A673 (cell line): ENCODE data around the gene PBX4. TPM values are rescaled to one million over a fixed set of nuclear protein-coding genes. Genes with fewer than 3 reads are reported as not detected.

Source experiments
- BruUV-seq: library from RNA; stranded (reverse); fragments of 400-500 nt; replicated peaks from 2 replicates; lab custom pipeline; 2021; lab: Mats Ljungman, UMichigan
- CTCF ChIA-PET: fragments of 300-600 bp; sonication (Branson Sonifier 250); formaldehyde crosslinking; loops from one replicate; lab custom pipeline; 2022; ENCODE audit warnings: antibody characterized with exemption; lab: Charles Lee
- POLR2A ChIA-PET: fragments of 300-600 bp; sonication (Branson Sonifier 250); formaldehyde crosslinking; loops from one replicate; lab custom pipeline; 2022; ENCODE audit warnings: antibody characterized with exemption; ENCODE audit not compliant: low non-redundant PET; lab: Charles Lee
- DNase-seq: peaks from one replicate; pipeline ENCODE4 v3.0.0-alpha.2; 2015; ENCODE audit warnings: low spot score
- H3K27ac ChIP-seq: fragments of 200-600 bp; sonication (generic); 2 replicates; pipeline ENCODE4 v1.5.1; 2016; ENCODE audit warnings: mixed run types, low read depth, mild to moderate bottlenecking, mixed read lengths, antibody characterized with exemption, low read length; ENCODE audit not compliant: poor library complexity, severe bottlenecking
- H3K27me3 ChIP-seq: fragments of 200-600 bp; sonication (generic); replicated peaks from 2 replicates; pipeline ENCODE4 v1.6.1; 2017; ENCODE audit warnings: mixed run types, low read depth, mild to moderate bottlenecking, mixed read lengths, antibody characterized with exemption, low read length; ENCODE audit not compliant: insufficient read depth, poor library complexity
- H3K36me3 ChIP-seq: fragments of 200-600 bp; sonication (generic); 2 replicates; pipeline ENCODE4 v1.6.1; 2016; ENCODE audit warnings: mixed run types, mild to moderate bottlenecking, mixed read lengths, antibody characterized with exemption, low read length; ENCODE audit not compliant: insufficient read depth, poor library complexity, severe bottlenecking
- H3K4me1 ChIP-seq: fragments of 200-600 bp; sonication (generic); 2 replicates; pipeline ENCODE4 v1.6.1; 2017; ENCODE audit warnings: mixed run types, mild to moderate bottlenecking, mixed read lengths, antibody characterized with exemption, low read length; ENCODE audit not compliant: insufficient read depth, poor library complexity, severe bottlenecking
- H3K4me3 ChIP-seq: fragments of 200-600 bp; sonication (generic); 2 replicates; pipeline ENCODE4 v1.5.1; 2016; ENCODE audit warnings: low read depth, mixed run types, mild to moderate bottlenecking, mixed read lengths, low read length; ENCODE audit not compliant: poor library complexity, severe bottlenecking
- H3K9me3 ChIP-seq: fragments of 200-600 bp; sonication (generic); 2 replicates; pipeline ENCODE4 v1.6.1; 2016; ENCODE audit warnings: mixed run types, low read depth, mild to moderate bottlenecking, mixed read lengths, antibody characterized with exemption, low read length; ENCODE audit not compliant: poor library complexity, severe bottlenecking
- EZH2 ChIP-seq: fragments of 200-600 bp; sonication (generic); IDR thresholded peaks from 2 replicates; pipeline ENCODE4 v1.6.1; 2017; ENCODE audit warnings: borderline replicate concordance, low read depth, mild to moderate bottlenecking, mixed read lengths, antibody characterized with exemption, low read length; ENCODE audit not compliant: poor library complexity, severe bottlenecking
- intact Hi-C: fragments of 100-400 bp; cut with micrococcal nuclease; formaldehyde crosslinking; loops from one replicate; pipeline ENCODE4 v1.10.0; 2022; ENCODE audit not compliant: unreplicated experiment
- total RNA-seq: library from RNA; stranded (reverse); gene quantifications from 2 replicates; pipeline ENCODE4 v1.2.3, GENCODE V29; 2021
- TF ChIP-seq, protein P1 (sequence below): fragments of 300-800, 200-600 bp; sonication (generic); conservative IDR thresholded peaks from 2 replicates; pipeline ENCODE4 v1.5.1; 2017; ENCODE audit warnings: low read depth, mild to moderate bottlenecking, antibody characterized with exemption, low read length, moderate library complexity, mixed read lengths

PBX4 gene
- total RNA-seq, 1 experiment from 2014 or later: 3.1 TPM

DNA sequence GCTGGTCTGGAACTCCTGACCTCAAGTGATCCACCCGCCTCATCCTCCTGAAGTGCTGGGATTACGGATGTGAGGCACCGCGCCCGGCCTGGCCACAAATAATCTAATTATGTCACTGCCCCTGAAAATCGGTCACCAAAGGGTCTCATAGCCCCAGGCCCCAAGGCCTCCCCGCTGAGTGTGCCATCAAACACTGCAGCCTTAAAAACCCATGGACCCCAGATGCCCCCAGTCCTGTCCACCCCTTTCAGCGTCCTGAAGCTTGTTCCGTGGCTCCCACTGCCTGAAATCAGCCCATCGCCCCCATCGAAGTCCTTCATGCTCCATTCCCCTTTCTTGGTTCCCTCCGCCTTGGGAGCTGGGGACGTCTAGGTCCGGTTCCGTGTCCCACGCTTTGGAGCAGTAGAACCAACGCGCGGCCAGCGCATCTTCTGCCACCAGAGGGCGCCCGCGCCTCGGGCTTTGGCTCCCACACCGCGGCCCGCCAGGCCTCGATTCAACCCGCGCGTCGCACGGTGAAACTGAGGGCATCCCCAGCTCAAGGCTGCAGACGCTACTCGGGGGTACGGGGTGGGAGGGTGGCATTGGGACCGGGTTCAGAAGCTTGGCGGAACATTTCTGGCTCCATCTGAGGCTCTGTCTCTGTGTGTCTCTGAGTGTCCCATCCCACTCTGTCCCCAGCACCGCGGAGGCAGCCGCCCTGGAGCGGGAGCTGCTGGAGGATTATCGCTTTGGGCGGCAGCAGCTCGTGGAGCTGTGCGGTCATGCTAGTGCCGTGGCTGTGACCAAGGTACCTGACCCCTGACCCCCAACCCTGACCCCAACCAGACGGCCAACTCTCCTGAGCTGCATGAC lies 86.3 kb downstream of the PBX4 start:
- ChIA-PET POLR2A (interaction anchor here (0.5 to 0.6 kb wide), 2 partner anchors 130 to 1096 kb away, joined by 4 to 8 read pairs; no protein-coding TSS in a partner anchor), CTCF (interaction anchor here (0.7 to 1.2 kb wide), 5 partner anchors 19 to 104 kb away, joined by 3 to 5 read pairs (median 4); no protein-coding TSS in a partner anchor)
- BruUV-seq: TSS peak; percentile 11
- H3K27ac ChIP-seq: no peak overlapping the region
- peak; percentile 84 for DNase-seq
- intact Hi-C loops: loop anchor here (1.0 to 2.0 kb wide), 2 partner anchors 111 to 427 kb away; partner anchors contain the start of gene GMIP
- no peaks in the 10 kb centered on the region for H3K27me3 ChIP-seq
- no peaks in the 10 kb centered on the region for H3K4me1 ChIP-seq
- no peak overlapping the region for H3K4me3 ChIP-seq
- peaks cover 2% of the 10 kb centered on the region for H3K36me3 ChIP-seq
- TF ChIP-seq, protein P1, sequence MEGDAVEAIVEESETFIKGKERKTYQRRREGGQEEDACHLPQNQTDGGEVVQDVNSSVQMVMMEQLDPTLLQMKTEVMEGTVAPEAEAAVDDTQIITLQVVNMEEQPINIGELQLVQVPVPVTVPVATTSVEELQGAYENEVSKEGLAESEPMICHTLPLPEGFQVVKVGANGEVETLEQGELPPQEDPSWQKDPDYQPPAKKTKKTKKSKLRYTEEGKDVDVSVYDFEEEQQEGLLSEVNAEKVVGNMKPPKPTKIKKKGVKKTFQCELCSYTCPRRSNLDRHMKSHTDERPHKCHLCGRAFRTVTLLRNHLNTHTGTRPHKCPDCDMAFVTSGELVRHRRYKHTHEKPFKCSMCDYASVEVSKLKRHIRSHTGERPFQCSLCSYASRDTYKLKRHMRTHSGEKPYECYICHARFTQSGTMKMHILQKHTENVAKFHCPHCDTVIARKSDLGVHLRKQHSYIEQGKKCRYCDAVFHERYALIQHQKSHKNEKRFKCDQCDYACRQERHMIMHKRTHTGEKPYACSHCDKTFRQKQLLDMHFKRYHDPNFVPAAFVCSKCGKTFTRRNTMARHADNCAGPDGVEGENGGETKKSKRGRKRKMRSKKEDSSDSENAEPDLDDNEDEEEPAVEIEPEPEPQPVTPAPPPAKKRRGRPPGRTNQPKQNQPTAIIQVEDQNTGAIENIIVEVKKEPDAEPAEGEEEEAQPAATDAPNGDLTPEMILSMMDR: peak; percentile 98
- TF ChIP-seq EZH2: no peak
- no peaks in the 10 kb centered on the region for H3K9me3 ChIP-seq

DNA sequence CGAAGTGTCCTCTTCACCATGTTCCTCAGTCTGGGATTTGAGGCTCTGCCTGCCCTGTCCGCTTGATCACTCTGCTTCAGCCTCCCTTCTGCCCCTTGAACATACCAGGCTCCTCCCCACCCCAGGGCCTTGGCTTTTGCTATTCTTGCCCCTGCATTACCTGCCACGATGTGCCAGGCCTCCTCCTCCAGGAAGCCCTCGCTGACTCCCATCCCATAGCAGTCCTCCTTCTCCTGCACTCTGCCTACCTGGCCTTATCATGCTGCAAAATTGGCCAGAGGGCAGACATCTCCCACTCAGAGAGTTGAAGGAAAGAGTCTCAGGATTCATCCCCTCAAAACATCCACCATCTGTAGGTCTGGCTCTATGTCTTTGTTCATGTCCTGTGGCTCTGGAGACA lies 87.6 kb downstream of the PBX4 start:
- no TSS peak for BruUV-seq
- intact Hi-C loops: no loop called here
- Histone ChIP-seq H3K27ac (no peak overlapping the region), H3K9me3 (no peaks in the 10 kb centered on the region), H3K4me3 (no peak overlapping the region), H3K27me3 (no peaks in the 10 kb centered on the region), H3K4me1 (no peaks in the 10 kb centered on the region), H3K36me3 (peaks cover 8% of the 10 kb centered on the region)
- ChIA-PET POLR2A (interaction anchor here (0.6 kb wide), 1 partner anchor 553 kb away, joined by 19 read pairs; no protein-coding TSS in a partner anchor), CTCF (interaction anchor here (0.6 kb wide), 2 partner anchors 15 to 1614 kb away, joined by 3 read pairs; partner anchors contain the start of gene NDUFA13)
- DNase-seq: no peak
- TF ChIP-seq EZH2: no peak
- TF ChIP-seq, protein P1: no peak

DNA sequence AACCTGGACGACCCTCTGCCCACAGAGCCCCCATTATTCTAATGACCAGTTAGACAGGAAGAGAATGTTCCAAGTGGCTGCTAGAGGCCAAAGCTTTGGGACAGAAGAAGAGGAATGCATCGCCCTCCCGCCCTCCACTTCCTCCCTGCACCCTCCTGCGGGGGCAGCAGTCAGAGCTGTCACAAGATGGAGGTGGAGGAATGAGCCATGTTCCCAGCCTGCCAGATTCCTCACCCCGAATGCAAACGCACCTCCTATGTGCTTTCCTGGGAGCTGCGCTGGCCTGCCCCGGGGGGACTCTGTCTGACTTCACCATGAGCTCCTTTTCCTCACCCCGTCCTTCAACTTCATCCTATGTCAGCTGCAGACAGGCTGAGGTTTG lies 88.1 kb downstream of the PBX4 start:
- intact Hi-C loops: no loop called here
- BruUV-seq: no TSS peak
- ChIA-PET CTCF (interaction anchor here (0.6 kb wide), 1 partner anchor 14 kb away, joined by 3 read pairs; the partner anchor contains the start of gene NDUFA13), POLR2A (no interaction called here)
- Histone ChIP-seq H3K27ac (no peak overlapping the region), H3K36me3 (peaks cover 9% of the 10 kb centered on the region), H3K27me3 (no peaks in the 10 kb centered on the region), H3K9me3 (no peaks in the 10 kb centered on the region), H3K4me3 (no peak overlapping the region), H3K4me1 (peaks cover 3% of the 10 kb centered on the region)
- TF ChIP-seq EZH2: no peak
- TF ChIP-seq, protein P1: no peak
- DNase-seq: no peak
